Fibroblast of pulmonary artery (primary cell): ENCODE results near the gene CST3.

Experiments
- DNase-seq: peaks from one replicate; pipeline ENCODE4 v3.0.0-alpha.2; 2010; ENCODE audit warnings: low read depth
- H3K4me3 ChIP-seq: replicated peaks from 2 replicates; pipeline ENCODE4 v1.5.1; 2011; ENCODE audit warnings: low read depth, mild to moderate bottlenecking, control low read depth, low read length, moderate library complexity
- CTCF ChIP-seq: IDR thresholded peaks from 2 replicates; pipeline ENCODE4 v1.5.1; 2011; ENCODE audit warnings: mild to moderate bottlenecking, control low read depth, low read length, inconsistent platforms; ENCODE audit errors: missing control alignments

Gene CST3

GRCh38 chr20:23586735-23587525, 50.8 kb downstream of the CST3 start:
- no peak for TF ChIP-seq CTCF
- no peak overlapping the region for H3K4me3 ChIP-seq
- DNase-seq: no peak

- no peak overlapping the region for H3K4me3 ChIP-seq
- TF ChIP-seq CTCF: no peak
- no peak for DNase-seq
Measured at GRCh38 chr20:23585808-23586734, 51.7 kb downstream of the CST3 start.

GRCh38 chr20:23585449-23585807, 52.3 kb downstream of the CST3 start:
- no peak for DNase-seq

GRCh38 chr20:23584434-23585199, 53.1 kb downstream of the CST3 start:
- no peak overlapping the region for H3K4me3 ChIP-seq
- no peak for TF ChIP-seq CTCF
- no peak for DNase-seq

More at GRCh38 chr20:23585449-23585807, 52.3 kb downstream of the CST3 start:
- H3K4me3 ChIP-seq: no peak overlapping the region
- TF ChIP-seq CTCF: no peak
